NOMO-1 treated with dmso at 0.1 percent for 144 hours (cell line): ENCODE results near the gene MSI2.

Experiments used
- DNase-seq: peaks from one replicate; lab custom pipeline; 2025; ENCODE audit not compliant: unreplicated experiment; lab: John Stamatoyannopoulos, UW

The MSI2 gene

GRCh38 chr17:57313097-57313835 lies 56.9 kb downstream of the MSI2 start:
- no peak for DNase-seq

- DNase-seq = no peak
These were observed 59.0 kb downstream of the MSI2 start for GRCh38 chr17:57315061-57316015.

- DNase-seq = no peak
These were observed 60.0 kb downstream of the MSI2 start for GRCh38 chr17:57316361-57316760.

DNA sequence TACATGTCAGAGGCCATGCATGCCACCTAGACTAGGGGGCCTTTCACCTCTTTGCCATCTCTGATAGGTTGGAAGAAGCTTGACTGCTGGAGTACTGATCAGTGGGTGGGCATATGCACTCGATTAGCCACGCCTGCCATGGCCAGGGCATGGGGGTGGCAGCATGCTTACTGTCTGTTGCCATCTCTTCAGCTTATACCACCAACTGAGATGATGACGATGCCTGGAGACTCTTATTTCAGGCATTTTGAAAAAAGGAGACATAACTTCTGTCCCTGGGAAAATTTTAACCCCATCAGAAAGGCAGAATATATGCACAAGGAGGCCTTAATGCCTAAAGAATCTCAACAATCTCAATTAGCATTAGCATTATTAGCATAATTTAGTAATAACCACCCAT lies 60.8 kb downstream of the MSI2 start:
- DNase-seq = no peak

DNA sequence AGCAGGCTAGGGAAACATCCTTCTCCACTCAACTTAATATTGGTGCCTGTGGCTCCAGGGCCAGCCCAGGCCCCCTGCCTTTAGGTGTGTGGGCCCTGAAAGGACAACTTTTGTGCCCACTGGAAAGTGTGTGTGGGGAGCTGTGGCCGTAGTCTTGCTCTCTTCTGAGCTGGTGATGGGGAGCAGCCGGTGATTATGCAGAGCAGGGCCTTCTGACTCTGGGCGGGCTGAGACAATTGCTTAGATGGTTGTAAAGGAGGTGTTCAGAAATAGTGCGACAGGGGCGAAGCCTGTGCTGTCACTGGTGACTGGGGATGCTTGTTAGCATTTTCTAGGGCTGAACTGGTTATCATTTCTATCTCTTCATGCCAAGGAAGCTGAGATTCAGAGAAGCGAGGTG lies 62.6 kb downstream of the MSI2 start:
- no peak for DNase-seq

GRCh38 chr17:57319806-57320205 lies 63.5 kb downstream of the MSI2 start:
- no peak for DNase-seq

GRCh38 chr17:57323391-57323790 lies 67.1 kb downstream of the MSI2 start:
- DNase-seq = no peak

- DNase-seq = no peak
These were observed 67.7 kb downstream of the MSI2 start for GRCh38 chr17:57324060-57324459.

DNA sequence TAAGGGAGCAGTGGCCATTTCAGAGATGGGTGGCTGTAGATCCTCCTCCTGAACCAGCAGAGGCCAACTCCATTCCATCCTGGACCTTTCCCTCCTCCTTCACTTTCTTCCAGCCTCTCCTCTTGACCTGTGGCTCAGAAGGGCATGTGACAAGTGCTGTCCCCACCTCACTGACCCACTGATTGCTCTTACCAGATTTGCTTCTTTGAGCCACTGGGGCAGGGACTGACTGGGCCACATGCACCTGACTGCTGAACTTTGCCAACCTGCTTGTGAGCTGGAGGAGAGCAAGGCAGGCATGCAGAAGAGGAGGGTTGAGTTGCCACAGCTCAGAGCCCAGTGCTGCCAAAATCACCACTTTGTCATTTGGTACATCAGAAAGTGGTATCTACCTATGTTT lies 68.3 kb downstream of the MSI2 start:
- DNase-seq = no peak

DNA sequence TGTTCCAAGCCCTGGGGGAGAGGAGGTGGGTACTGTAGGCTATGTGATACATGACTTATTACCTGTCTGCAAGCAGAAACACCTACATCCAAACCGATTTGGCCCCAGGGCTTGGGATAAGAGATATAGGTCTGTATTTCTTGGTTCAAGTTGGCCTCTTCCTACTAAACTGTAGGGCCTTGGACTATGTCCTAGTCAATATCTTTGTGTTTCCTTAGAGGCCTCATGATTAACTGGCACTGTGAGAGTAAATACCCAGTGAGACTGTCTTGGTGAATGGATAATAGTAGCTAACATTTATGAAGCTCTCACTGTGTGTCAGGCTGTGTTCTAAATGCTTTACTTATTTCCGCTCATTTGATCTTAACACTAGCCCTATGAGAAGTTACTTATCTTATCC lies 70.0 kb downstream of the MSI2 start:
- no peak for DNase-seq

DNA sequence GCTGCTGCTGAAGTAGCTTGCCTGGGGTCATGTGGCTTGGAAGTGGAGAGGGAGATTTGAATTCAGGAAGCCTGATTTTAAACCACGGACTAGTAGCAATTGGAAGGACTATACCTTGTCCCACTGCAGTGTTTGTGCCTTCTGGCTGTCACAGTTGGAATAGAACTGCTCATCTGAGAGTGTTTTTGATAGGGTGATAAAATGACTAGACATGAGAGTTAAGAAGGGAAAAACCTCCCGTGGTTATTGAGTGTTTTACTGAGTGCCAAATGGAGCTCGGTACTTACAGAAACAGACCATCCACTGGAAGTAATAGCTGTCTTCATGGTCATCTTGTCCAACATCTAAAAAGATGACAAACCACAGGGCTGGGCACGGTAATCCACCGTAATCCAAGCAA lies 70.4 kb downstream of the MSI2 start:
- no peak for DNase-seq

DNA sequence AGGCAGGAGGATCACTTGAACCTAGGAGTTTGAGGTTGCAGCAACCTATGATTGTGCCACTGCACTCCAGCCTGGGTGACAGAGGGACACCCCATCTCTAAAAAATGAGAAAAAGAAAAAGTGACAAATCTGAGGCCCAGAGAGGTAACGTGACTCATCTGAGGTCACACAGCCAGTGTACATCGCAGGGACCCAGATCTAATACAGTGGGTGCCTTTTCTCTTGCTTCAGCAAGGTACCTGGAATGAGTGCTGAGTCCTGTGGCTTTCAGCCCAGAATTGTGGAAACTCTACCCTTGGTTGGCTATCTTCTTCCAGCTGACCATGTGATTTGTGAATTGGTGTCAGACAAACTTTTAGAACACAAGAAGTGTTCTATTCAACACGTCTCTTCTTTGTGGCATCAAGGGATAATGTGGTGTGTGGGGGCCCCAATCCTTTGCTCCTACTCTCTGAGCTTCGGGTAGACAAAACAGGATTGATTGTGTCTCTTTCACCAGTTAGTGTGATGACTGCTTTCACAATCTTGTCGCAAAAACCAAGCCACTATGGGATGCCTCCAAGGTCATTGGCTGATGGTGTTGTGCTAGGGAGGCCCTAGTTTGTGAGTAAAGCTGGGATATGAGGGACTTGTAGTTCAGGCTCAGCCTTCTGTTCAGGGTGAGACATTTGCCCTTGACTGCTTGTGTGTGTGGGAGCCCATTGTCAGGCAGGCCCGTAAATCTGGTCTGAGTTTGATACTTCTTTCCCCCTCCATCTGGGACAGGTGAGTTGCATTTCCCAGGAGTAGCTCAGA lies 71.0 kb downstream of the MSI2 start:
- no peak for DNase-seq

DNA sequence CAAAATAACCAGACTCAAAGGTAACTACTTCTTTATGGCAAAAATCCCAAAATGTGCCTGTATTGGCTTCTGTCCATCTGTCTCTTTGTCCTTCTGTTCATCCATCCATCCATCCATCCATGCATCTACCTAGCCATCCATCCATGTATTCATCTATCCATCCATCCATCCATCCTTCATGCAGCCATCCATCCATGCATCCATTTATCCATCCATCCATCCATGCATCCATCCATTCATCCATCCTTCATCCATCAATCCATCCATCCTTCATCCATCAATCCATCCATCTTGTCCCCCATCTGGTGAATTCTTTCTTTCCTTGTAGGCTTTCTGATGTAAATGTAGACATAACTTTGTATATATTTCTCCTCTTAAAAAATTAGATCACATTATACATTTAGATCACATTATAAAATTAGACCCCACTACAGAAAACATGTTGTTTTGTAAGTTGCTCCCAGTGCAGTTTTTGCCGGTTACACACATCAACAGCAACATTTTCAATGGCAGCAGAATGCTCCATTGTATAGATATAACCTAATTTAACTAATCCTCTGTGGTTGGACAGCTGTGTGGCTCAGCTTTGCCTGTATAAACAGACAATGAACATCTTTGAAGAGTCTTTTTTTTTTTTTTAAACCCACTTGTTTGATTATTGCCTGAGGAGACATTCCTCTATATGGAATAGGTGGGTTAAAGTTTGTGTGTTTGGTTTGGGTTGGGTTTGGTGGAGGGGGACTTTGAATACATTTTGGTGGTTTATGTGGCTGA lies 72.0 kb downstream of the MSI2 start:
- DNase-seq = no peak

GRCh38 chr17:57329380-57330214 lies 73.3 kb downstream of the MSI2 start:
- DNase-seq = no peak

GRCh38 chr17:57330587-57330986 lies 74.3 kb downstream of the MSI2 start:
- no peak for DNase-seq

DNA sequence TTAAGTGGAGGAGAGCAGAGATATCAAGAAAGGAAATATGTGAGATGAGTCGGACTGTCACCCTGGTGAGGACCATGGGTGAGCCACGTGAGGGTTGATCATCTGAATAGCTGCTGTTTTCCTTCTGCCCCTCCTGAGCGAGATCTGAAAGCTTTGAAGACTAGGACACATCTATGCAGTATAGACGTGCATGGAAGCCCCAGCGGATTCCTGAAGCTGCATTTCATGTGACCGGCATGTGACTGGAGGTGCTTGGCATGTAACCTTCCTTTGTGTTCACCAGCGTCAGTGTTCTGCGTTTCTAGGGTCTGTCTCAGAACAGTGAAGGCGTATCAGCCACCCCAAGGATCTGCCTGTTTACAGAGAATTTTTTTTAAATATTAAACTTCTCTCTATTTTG lies 75.1 kb downstream of the MSI2 start:
- no peak for DNase-seq

GRCh38 chr17:57332501-57332900 lies 76.2 kb downstream of the MSI2 start:
- DNase-seq = no peak

DNA sequence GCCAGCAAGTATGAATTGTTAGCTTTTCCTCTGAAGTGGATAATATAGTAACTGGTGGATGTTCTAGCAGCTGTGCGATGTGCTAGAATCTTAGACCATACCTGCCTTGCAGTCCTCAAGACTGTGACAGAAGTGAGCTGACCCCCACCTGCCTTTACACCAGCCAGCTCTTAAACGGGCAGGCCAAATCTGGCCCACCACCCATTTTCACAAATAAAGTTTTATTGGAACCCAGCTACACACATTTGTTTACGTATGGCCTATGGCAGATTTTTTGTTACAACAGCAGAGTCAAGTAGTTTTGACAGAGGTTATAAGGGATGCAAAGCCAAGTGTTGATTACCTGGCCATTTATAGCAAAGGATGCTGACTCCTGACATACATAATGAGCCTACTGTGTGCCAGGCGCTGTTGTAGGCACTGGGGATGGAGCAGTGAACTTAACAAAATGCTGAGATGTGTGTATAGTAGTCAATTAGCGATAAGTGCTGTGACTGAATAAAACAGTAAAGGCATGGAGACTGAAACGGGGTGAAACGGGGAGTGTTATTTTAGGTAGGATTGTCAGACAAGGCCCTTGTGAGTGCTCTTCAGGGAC lies 79.0 kb downstream of the MSI2 start:
- no peak for DNase-seq

DNA sequence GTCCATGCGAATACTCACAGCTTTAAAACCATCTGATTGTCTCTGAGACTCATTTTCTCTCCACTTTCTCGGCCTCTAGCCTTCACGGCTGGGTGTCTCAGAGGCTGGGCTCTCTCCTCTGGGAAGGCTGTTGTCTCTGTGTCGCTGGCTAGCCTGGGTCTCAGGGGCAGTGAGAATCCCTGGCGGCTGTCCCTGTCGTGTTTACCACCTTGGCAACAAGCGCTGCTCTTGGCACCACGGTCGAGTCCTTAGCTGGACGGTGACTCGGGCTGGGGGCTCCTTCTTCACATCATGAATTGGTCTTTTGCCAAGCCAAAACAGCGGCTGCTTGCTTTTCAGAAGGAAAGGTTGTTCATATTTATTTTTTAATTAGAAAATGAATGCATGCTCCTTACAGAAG lies 81.1 kb downstream of the MSI2 start:
- no peak for DNase-seq
